HG02798 (cell line): ENCODE measurements around the gene PRPF18.

Experiments used
- ATAC-seq: cut with Tn5 transposase; IDR thresholded peaks from one replicate; pipeline ENCODE4 v1.9.1; 2021; ENCODE audit warnings: mild to moderate bottlenecking; ENCODE audit not compliant: unreplicated experiment, poor library complexity

The PRPF18 gene

DNA sequence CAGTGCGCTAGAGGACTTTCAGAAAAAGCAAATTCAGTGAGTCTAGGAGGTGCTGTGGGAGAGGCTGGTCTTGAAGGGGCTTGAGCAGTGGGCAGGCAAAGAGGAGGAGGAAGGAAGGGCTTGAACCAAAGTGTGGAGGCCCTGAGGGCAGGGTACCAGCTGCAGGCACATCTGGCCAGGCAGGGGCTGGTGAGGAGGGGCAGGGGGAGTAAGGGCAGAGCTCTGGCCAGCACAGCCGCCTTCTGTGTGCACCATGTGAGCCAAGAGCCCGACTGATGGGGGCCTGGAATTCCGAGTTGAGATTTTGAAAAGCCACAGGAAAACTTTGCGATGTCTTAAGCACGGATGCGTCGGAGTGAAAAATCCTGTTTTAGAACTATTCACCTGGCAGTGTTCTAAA is 74.5 kb downstream of the PRPF18 start:
- ATAC-seq, result no peak

DNA sequence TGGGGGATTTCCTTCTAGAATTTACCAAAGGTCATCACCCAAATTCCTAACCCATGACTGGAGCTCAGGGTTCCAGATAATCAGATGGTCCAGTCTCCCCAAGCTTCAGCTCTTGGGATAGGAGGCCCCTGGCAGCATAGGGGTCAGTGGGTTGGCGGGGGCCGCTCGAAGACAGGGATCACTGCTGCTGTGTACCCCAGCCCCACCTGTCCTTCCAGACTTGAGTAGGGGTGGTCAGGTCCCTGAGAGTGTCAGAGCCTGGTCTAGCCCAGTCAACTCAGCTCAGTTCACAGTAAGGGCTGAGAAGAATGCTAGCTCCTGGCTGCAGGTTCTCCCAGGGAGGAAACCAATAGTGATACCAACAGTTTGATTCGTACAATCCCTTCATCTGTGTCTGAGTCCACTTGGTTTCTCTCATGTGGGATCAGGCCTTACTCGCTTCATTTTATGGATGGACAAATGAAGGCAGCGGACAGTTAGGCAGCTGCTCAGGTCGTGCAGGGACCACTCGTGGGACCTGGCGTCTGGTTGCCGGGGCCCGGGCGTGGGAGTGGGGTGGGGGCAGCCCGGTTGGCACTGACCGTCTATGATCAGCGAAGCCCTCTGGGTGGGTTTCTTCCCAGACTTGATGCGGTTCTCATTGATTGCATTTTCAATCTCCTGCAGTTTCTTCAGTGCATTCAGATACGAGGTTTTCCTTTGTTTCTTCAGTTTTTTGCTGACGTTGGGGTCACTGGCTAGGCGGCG is 78.9 kb downstream of the PRPF18 start:
- no peak for ATAC-seq

DNA sequence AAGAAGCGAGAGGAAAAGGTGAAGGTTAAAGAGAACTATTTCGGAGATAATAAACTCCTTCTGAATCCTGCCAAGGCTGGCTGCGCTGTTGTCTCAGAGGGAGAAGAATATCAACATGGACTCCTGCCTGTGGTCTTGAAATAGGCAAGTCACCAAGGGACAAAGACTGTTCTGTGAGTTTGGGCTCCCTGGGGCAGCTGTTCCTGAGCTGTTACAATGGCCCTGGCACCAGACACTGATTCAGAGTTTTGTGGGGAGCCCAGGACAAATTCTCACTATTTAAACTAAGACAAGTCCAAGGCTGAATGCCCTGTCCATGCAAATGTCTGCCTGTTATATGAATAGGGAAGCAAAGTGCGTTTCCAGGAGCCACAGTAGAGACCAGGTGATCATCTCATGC is 81.4 kb downstream of the PRPF18 start:
- no peak for ATAC-seq

DNA sequence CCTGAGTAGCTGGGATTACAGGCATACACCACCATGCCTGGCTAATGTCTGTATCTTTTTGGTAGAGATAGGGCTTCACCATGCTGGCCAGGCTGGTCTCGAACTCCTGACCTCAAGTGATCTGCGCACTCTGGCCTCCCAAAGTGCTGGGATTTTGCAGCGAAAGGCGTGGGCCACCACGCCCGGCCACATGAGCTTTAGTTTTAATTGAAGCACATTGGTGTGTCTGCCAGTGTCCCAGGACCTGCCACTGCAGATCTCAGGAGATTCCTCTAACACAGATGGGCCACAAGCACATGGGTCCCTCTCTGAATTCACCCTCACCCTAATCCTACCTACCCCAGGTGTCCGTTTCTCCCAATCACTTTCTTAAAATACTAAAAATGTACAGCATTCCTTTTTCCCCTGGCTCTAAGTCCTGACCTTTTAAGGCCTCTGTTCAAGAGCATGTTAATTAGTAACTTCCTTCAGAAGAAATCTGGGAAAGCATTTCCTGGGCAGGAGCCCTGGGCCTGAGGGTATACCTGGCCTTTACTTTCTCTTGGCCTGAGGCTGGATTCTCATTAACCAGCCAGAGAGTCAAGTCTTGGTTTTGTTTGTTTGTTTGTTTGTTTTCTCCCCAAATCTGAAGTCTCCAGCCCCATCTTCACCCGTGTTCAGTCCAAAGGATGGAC is 82.6 kb downstream of the PRPF18 start:
- ATAC-seq, result no peak

DNA sequence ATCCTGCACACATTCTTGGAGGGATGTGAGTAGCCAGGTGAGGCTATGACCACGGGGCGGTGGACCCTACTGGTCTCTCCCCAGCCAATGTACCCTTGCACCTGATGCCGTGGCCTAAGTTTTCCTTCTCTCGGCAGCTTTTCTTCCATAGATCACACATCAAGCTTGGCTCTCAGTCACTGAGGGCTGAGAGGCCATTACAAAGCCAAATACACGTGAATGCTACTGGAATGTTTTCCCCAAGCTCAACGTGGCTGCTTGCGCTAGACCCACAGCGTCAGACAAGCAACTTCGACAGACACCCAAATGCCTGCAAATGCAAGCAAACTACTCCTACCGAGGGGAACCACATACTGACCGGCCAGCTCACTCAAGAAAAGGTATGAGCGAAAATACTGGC is 83.1 kb downstream of the PRPF18 start:
- ATAC-seq, result no peak

DNA sequence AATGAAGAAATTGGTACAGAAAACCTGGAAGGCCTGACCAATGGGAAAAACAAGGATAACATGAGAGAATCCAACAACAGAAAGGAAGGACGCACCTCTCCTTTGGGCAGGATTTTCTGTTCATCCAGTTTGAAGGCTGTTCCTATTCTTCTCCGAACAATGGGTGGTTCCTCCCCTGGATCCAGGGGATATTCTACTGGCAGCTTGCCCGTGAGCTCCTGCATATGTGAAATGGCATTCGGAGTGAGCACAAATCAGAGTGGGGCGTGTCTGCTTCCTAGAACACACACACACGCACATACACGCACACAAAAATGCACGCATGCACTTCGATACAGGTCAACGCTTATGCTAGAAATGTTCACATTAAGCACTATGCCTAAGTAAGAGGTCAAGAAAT is 83.5 kb downstream of the PRPF18 start:
- no peak for ATAC-seq

DNA sequence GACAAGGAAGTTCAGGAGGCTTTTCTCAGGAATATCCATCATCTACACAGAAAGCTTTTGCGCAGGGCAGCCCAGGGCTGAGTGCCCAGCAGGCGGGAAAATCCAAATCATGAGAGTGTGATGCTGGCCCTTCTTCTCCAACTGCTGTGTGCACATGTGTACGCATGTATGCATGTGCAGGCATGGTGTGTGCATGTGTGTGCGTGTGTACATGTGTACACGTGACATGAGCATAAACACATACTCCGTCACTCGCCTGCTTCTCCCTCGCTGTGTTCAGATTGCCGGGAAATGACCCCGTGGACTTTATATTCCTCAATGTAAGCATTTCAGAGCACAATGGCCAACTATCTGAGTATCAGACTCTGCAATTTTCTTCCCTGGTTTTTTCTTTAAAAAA is 85.1 kb downstream of the PRPF18 start:
- no peak for ATAC-seq

DNA sequence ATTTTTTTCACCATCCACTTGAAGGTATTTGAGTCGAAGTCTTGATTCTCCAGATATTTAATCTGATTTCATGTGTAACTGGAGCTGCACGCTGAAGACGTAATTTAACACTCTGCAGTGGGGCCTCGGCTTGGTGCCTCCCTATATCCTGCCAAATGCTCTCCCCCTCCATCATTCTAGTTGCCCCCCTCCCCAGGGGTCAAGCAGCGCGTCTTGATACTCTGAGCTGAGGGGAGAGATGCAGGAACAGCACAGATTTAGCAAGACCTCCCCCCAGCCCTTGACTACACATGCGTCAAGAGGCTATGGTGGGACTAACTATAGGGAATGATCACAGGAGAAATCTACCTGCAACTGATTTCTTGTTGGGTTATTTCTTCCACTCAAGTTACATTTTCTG is 85.8 kb downstream of the PRPF18 start:
- ATAC-seq, result no peak

DNA sequence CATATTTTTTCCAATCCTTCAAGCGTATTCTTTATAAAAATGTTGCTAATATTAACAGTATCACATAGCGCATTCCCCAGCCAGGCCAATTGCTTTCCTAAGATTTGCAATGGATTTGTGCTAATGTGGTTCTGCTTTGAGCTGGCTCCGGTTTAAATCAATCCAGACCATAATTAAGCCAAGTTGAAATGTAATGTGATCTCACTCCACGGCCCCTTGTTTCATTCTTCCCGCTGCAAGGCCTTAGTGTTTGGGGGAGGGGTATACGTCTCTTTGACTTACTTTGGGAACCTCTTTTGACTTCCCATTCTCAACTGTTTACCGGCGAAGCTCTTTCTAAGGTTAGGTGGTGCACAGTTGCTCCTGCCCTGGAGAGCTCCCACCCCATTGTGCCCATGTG is 86.4 kb downstream of the PRPF18 start:
- ATAC-seq, result no peak

DNA sequence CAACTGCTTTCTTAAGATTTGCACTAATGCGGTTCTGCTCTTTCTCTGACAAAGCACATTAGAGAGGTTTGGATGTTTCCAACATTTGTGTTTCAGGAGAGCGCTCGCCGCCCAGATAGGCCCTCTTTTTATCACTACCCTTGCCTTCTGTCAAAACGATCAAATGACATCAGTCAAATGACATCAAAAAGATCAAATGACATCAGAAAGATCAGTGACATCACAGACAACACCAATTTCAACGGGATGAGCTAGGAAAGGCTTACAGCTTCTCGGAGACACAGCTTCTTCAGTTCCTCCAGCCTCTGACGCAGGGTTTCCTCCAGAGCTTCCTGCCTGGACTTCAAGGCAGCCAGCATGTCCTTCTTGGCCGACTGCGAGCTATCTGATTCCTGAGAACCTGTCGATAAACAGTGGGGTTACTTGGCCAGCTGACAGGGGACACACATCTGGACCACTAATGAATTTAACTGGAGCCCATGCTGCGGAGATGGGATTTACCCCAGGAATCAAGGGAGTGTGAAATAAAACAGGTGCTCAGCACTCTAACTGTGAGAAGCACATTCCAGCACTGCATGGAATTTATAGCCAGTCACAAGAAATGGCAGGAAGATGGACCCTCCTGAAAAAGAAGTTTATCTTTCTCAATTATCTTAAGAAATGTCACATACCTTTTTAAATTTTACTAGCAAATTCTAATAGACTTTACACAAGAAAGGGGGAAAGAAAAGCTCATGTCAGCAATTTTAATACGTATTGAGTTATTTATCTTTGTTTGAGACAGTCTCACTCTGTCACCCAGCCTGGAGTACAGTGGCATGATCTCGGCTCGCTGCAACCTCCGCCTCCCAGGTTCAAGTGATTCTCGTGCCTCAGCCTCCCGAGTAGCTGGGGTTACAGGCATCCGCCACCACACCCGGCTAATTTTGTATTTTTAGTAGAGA is 88.2 kb downstream of the PRPF18 start:
- no peak for ATAC-seq

DNA sequence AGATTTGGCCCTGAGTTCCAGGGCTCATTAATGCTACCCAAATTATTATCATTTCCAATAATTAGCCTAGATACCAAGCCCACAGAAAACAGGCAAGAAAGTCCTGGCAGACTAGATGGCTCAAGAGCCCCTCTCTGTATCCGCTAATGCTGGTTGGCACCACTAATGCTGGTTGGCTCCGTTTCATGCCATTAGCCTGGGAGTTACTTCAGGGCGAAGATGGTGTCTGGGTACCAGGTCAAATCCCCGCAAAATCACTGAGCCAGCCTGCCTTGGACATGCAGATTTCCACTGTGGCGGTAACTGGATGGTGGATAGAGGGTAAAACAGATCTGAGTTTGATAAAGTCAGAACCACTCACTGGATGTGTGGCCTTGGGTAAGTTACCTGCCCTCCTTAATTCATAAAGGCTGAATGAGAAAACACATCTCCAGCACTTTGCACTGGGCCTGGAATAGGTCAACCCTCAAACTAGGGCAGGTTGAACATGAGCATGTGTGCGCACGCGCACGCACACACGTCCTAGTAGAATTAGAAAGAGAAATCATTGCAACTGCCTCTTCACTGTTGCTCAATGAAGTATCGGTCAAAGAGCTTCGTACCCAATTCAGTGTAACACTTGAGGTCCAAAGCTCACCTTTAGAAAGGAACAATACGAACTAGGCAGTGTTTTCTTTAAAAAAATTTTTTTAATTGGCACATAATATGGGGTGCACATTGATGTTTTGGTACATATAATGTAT is 91.5 kb downstream of the PRPF18 start:
- no peak for ATAC-seq
